GM18873 (cell line): ENCODE results near the gene IDH2.
A peak's percentile ranks its signal among the peaks of the same experiment; 100 is the strongest.

Experiments used
- ATAC-seq: cut with Tn5 transposase; IDR thresholded peaks from one replicate; pipeline ENCODE4 v1.9.1; 2021; ENCODE audit warnings: mild to moderate bottlenecking, moderate library complexity, moderate number of reproducible peaks; ENCODE audit not compliant: unreplicated experiment, low FRiP score

The IDH2 gene

GRCh38 chr15:90067953-90068606, 34.2 kb downstream of the IDH2 start:
- no peak for ATAC-seq

DNA sequence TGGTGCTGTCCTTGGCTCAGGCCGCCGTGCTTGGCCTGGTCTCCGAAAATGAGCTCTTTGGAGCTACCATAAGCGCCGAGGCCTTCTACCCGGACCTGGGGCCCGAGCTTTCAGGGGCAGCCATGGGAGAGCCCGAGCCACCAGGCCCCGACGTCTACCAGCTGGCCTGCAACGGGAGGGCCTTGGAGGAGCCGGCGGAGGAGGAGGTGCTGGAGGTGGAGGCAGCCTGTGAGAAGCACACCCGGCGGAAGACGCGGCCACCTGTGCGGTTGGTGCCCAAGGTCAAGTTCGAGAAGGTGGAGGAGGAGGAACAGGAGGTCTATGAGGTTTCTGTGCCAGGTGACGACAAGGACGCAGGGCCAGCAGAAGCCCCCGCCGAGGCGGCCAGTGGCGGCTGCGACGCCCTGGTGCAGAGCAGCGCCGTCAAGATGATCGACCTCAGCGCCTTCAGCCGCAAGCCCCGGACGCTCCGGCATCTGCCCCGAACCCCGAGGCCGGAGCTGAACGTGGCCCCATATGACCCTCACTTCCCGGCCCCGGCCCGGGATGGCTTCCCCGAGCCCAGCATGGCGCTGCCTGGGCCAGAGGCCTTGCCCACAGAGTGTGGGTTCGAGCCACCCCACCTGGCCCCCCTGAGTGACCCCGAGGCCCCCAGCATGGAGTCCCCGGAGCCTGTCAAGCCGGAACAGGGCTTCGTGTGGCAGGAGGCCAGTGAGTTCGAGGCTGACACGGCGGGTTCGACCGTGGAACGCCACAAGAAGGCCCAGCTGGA, 34.9 kb downstream of the IDH2 start:
- ATAC-seq = no peak

DNA sequence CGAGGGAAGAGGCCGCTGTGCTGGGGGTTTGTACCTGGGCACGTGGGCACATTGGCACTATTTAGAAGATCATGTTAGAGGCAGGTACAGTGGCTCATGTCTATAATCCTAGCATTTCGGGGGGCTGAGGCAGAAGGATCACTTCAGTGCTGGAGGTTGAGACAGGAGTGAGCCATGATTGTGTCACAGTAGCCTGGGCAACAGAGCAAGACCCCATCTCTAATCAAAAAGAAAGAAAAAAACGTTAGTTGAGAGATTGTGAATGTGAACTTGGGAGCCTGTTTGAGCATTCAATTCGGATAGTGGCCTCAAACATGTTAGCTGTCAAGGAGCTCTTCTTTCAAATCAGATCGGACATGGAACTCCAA, 36.6 kb downstream of the IDH2 start:
- no peak for ATAC-seq

GRCh38 chr15:90064911-90065681, 37.2 kb downstream of the IDH2 start:
- no peak for ATAC-seq

DNA sequence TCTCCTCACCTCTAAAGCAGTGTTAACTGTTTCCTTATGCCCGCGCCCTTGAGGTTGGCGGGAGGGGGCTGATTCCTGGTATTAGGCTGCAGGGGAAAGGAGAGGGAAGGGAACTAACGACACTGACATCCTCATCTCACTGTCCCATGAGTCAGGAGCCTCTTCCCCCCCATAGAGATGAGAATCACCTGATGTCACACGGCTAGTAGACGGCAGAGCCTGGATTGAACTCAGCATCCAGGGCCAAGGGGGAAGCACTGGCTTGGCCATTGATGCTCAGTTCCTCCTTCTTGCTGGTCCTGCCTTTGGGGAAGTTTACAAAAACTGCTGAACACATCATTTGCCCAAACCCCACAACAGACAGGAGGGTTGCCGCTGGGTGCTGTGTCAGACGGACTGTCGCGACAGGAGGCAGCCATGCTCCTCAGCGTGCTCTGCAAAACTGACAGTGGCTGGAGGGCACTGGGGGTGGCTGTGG, 38.5 kb downstream of the IDH2 start:
- ATAC-seq = no peak

DNA sequence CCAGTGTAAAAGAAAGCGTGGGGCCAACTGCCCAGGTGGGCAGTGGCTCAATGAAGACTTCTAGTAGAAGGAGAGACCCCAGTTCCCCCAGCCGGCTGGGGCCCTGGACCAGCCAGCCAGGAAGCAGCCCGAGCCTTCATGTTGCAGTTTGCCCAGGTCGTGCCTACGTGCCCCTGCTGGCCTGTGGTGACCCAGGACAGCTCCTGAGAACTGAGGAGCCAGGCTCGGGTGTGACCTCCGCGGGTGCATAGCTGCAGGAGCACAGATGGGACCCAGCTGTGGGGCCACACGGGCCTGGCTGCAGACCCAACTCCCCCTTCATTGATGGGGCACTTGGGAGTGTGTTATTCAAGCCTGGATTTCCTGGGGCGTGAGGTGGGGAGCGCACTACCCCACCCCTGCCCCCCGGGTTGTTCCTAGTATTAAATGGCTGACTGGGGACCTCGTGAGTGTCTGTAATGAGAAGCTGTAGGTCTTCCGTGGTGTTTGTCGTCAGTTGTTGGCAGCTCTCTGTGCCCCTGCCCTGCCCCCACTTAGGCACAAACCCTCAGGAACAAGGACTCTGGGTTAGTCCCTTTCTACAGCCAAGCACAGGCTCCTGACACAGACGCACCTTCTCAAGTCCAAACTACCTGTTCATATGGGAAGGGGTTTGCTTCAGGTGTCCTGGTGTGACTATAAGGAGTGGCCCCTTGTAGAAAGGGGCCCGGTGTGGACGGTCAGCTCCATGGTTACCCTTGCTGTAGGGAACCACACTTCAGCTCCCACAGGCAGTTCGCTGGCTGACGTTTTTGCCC, 39.1 kb downstream of the IDH2 start:
- no peak for ATAC-seq

- ATAC-seq = no peak
These were observed 39.8 kb downstream of the IDH2 start for GRCh38 chr15:90062462-90062932.

- ATAC-seq = no peak
These were observed 40.2 kb downstream of the IDH2 start for GRCh38 chr15:90062023-90062442.

GRCh38 chr15:90060797-90061196, 41.5 kb downstream of the IDH2 start:
- no peak for ATAC-seq

DNA sequence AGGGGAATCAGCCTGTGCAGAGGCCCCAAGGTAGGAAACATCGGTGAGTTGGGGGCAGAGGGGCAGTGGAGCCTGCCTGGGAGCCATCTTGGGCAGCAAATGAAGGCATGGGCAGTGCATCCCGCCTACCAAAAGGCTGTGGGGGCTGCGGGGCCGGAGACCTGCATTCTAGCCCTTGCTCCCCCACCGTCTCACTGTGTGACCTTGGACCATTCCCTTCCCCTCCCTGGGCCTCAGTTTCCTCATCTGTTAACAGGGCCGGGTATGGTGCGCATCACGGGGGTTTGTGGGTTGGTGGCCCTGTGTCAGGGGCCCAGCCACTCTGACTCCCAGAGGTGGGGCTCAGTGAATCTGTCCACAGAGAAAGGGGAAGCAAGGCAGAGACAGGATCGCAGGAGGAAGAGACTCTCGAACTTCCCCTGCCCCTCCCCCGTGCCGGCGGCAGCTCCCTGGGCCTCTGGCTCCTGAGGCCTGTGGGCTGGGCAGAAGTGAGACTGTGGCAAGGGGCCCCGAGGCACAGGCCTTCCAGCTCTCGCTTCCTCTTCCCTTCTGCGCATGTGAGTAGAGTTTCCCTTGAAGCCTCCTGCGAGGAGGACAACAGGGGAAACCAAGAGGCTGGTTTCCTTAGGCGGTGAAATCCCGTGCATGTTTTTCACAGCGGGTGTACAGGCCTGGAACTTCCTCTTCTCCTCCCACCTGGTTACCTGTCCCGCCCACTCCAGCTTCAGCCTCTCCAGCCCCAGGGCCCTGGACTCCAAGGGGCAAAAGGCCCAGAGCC, 42.9 kb downstream of the IDH2 start:
- ATAC-seq = peak; percentile 80

- ATAC-seq = no peak
These were observed 43.5 kb downstream of the IDH2 start for GRCh38 chr15:90058775-90059174.

DNA sequence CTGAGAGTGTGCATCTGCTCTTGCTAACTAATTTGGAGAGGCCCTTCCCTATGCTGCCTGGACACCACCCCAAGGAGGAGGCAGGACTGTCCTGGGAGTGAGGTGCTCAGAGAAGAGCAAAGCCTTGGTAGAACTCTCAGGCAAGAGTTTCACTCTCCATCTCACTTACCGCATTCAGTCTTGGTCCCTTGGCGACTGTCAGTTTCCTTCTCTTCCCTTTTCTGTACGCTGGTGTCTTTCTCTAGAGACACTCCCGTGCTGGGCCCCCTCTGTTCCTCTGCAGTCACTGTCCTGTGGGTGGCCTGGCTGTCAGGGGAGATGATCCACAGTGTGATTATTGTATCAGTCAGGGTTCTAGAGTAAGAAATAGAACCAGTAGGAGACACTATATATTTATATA, 44.0 kb downstream of the IDH2 start:
- ATAC-seq = no peak

- ATAC-seq = no peak
These were observed 45.7 kb downstream of the IDH2 start for GRCh38 chr15:90056529-90056928.

DNA sequence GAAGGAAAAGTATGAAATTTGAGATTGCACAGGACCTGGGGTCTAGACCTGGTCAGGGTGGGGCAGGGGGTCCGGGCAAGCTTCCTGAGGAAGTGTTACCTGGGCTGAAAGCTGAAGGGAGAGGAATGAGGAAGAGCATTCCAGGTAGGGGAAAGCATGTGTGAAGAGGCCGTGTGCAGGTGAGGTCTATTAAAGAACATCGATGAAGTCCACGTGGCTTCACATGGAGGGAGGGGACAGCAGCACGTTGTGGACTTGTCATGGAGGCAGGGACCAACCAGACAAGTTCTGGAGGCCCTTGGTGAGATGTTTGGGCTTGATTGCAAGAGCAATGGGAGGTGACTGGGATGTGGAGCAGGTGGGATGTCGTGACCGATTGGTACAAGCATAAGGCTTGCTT, 47.1 kb downstream of the IDH2 start:
- ATAC-seq = no peak

GRCh38 chr15:90054618-90055097, 47.6 kb downstream of the IDH2 start:
- no peak for ATAC-seq

GRCh38 chr15:90053685-90054466, 48.4 kb downstream of the IDH2 start:
- ATAC-seq = no peak

GRCh38 chr15:90051874-90052273, 50.4 kb downstream of the IDH2 start:
- no peak for ATAC-seq

DNA sequence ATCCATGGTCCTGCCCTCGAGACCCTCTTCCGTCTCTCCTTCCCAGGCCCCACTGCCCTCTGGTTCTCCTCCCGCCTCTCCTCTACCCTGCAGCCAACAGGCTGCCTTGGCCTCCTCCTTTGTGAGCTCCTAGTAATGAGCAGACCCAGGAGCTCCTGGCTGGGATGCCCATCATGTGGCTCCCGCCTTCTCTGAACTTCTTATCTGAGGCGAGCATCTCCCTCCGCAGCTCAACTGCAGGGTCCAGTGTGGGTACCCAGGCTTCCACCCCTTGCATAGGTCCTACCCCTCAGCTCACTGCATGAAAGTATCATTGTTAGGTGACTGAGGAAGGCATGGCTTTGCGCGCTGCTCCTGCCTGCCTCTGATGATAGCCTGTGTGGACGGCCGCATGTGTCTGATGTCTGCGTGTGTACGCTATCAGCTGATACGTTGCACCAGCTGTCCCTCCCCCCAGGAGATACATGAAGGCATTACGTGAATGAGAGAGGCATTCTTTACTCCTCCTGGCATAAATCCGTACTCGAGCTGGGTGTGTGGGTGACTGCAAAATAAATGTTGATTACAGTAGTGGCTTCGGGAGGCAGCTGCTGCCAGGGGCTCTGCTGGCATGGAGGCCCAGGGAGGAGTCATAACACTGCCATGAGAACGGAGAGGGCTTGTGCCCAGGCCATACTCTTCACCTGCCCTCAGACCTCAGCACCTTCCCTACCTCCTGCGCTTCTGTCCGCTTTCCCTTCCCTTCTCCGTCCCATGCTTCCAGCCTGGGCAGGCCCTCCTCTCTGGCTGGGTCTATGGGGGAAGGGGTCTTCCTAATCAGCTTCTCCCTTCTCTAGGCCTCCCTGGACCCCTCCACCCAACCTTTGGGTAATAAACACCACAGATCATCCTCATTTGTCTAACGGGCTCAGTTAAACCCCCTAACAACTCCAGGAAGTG, 52.3 kb downstream of the IDH2 start:
- ATAC-seq = no peak
